HEK293 (cell line): ENCODE results near the gene GNAZ.
A peak's percentile ranks its signal among the peaks of the same experiment; 100 is the strongest.

Experiments
- GLIS1 ChIP-seq: fragments of 450-650 bp; formaldehyde crosslinking; IDR thresholded peaks from 2 replicates; pipeline ENCODE4 v1.5.1; 2016; ENCODE audit warnings: missing biosample characterization, missing genetic modification characterization
- HIC1 ChIP-seq: fragments of 450-650 bp; formaldehyde crosslinking; IDR thresholded peaks from 2 replicates; pipeline ENCODE4 v1.5.1; 2016; ENCODE audit warnings: missing biosample characterization, missing genetic modification characterization
- KLF1 ChIP-seq: fragments of 450-650 bp; formaldehyde crosslinking; IDR thresholded peaks from 2 replicates; pipeline ENCODE4 v1.5.1; 2016; ENCODE audit warnings: missing biosample characterization, missing genetic modification characterization
- ZBTB10 ChIP-seq: fragments of 450-650 bp; formaldehyde crosslinking; IDR thresholded peaks from 2 replicates; pipeline ENCODE4 v1.5.1; 2016; ENCODE audit warnings: missing biosample characterization, missing genetic modification characterization
- ZBTB17 ChIP-seq: fragments of 450-650 bp; formaldehyde crosslinking; IDR thresholded peaks from 2 replicates; pipeline ENCODE4 v1.5.1; 2016; ENCODE audit warnings: missing biosample characterization, missing genetic modification characterization
- ZEB2 ChIP-seq: fragments of 450-650 bp; formaldehyde crosslinking; IDR thresholded peaks from 2 replicates; pipeline ENCODE4 v1.5.1; 2016; ENCODE audit warnings: missing biosample characterization, missing genetic modification characterization
- ZIC2 ChIP-seq: fragments of 450-650 bp; formaldehyde crosslinking; IDR thresholded peaks from 2 replicates; pipeline ENCODE4 v1.5.1; 2016; ENCODE audit warnings: missing biosample characterization, missing genetic modification characterization
- ZNF16 ChIP-seq: fragments of 450-650 bp; formaldehyde crosslinking; IDR thresholded peaks from 2 replicates; pipeline ENCODE4 v1.5.1; 2016; ENCODE audit warnings: low read depth, missing biosample characterization, missing genetic modification characterization
- ZNF24 ChIP-seq: fragments of 450-650 bp; formaldehyde crosslinking; IDR thresholded peaks from 2 replicates; pipeline ENCODE4 v1.5.1; 2016; ENCODE audit warnings: missing biosample characterization, missing genetic modification characterization
- ZNF341 ChIP-seq: fragments of 450-650 bp; formaldehyde crosslinking; IDR thresholded peaks from 2 replicates; pipeline ENCODE4; 2016; ENCODE audit warnings: low read depth, missing biosample characterization, missing genetic modification characterization
- ZNF560 ChIP-seq: fragments of 450-650 bp; formaldehyde crosslinking; IDR thresholded peaks from 2 replicates; pipeline ENCODE4 v1.5.1; 2017; ENCODE audit warnings: missing biosample characterization, missing genetic modification characterization, borderline replicate concordance
- ZNF639 ChIP-seq: fragments of 450-650 bp; formaldehyde crosslinking; IDR thresholded peaks from 2 replicates; pipeline ENCODE4 v1.5.1; 2016; ENCODE audit warnings: missing biosample characterization, missing genetic modification characterization
- ZNF664 ChIP-seq: fragments of 450-650 bp; formaldehyde crosslinking; IDR thresholded peaks from 2 replicates; pipeline ENCODE4 v1.5.1; 2016; ENCODE audit warnings: missing biosample characterization, missing genetic modification characterization
- ZNF692 ChIP-seq: fragments of 450-650 bp; formaldehyde crosslinking; IDR thresholded peaks from 2 replicates; pipeline ENCODE4 v1.5.1; 2016; ENCODE audit warnings: missing biosample characterization, missing genetic modification characterization
- ZNF76 ChIP-seq: fragments of 450-650 bp; formaldehyde crosslinking; IDR thresholded peaks from 2 replicates; pipeline ENCODE4; 2016; ENCODE audit warnings: low read depth, missing biosample characterization, missing genetic modification characterization, borderline replicate concordance
- TF ChIP-seq, protein P1 (sequence below): fragments of 450-650 bp; formaldehyde crosslinking; IDR thresholded peaks from 2 replicates; pipeline ENCODE4 v1.5.1; 2016; ENCODE audit warnings: missing biosample characterization, missing genetic modification characterization
- TF ChIP-seq, protein P2 (sequence below): fragments of 450-650 bp; formaldehyde crosslinking; IDR thresholded peaks from 2 replicates; pipeline ENCODE4 v1.5.1; 2016; ENCODE audit warnings: missing biosample characterization, missing genetic modification characterization

Gene GNAZ

GRCh38 chr22:23144932-23145877, 74.9 kb downstream of the GNAZ start, which contains the start of gene RAB36 (continued):
- TF ChIP-seq ZNF639 (no peak), ZNF341 (0 out of 2 replicates have a peak, but pooled peaks have one; percentile 38), ZNF560 (tag by site-specific recombination) (no peak), GLIS1 (tag by site-specific recombination) (peak; percentile 58; the same call in 1 of the 2 replicates), ZBTB10 (tag by site-specific recombination) (peak; percentile 65; the same call in 1 of the 2 replicates), ZBTB17 (tag by site-specific recombination) (peak; percentile 75), HIC1 (tag by site-specific recombination) (peak; percentile 93), ZNF16 (tag by site-specific recombination) (no peak), ZIC2 (tag by site-specific recombination) (peak; percentile 36; the same call in 1 of the 2 replicates), ZNF24 (no peak), ZNF76 (tag by site-specific recombination) (peak; percentile 68; the same call in 1 of the 2 replicates), ZNF664 (tag by site-specific recombination) (no peak), KLF1 (tag by site-specific recombination) (peak; percentile 59), ZNF692 (peak; percentile 69; the same call in 1 of the 2 replicates), ZEB2 (tag by site-specific recombination) (peak; percentile 55; the same call in 1 of the 2 replicates)
- TF ChIP-seq, protein P1, sequence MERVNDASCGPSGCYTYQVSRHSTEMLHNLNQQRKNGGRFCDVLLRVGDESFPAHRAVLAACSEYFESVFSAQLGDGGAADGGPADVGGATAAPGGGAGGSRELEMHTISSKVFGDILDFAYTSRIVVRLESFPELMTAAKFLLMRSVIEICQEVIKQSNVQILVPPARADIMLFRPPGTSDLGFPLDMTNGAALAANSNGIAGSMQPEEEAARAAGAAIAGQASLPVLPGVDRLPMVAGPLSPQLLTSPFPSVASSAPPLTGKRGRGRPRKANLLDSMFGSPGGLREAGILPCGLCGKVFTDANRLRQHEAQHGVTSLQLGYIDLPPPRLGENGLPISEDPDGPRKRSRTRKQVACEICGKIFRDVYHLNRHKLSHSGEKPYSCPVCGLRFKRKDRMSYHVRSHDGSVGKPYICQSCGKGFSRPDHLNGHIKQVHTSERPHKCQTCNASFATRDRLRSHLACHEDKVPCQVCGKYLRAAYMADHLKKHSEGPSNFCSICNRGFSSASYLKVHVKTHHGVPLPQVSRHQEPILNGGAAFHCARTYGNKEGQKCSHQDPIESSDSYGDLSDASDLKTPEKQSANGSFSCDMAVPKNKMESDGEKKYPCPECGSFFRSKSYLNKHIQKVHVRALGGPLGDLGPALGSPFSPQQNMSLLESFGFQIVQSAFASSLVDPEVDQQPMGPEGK, result 0 out of 2 replicates have a peak, but pooled peaks have one; percentile 59
- TF ChIP-seq, protein P2, sequence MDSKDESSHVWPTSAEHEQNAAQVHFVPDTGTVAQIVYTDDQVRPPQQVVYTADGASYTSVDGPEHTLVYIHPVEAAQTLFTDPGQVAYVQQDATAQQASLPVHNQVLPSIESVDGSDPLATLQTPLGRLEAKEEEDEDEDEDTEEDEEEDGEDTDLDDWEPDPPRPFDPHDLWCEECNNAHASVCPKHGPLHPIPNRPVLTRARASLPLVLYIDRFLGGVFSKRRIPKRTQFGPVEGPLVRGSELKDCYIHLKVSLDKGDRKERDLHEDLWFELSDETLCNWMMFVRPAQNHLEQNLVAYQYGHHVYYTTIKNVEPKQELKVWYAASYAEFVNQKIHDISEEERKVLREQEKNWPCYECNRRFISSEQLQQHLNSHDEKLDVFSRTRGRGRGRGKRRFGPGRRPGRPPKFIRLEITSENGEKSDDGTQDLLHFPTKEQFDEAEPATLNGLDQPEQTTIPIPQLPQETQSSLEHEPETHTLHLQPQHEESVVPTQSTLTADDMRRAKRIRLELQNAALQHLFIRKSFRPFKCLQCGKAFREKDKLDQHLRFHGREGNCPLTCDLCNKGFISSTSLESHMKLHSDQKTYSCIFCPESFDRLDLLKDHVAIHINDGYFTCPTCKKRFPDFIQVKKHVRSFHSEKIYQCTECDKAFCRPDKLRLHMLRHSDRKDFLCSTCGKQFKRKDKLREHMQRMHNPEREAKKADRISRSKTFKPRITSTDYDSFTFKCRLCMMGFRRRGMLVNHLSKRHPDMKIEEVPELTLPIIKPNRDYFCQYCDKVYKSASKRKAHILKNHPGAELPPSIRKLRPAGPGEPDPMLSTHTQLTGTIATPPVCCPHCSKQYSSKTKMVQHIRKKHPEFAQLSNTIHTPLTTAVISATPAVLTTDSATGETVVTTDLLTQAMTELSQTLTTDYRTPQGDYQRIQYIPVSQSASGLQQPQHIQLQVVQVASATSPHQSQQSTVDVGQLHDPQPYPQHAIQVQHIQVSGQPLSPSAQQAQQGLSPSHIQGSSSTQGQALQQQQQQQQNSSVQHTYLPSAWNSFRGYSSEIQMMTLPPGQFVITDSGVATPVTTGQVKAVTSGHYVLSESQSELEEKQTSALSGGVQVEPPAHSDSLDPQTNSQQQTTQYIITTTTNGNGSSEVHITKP (tag by site-specific recombination), result 0 out of 2 replicates have a peak, but pooled peaks have one; percentile 25
